GM21786 (cell line): ENCODE data around the gene LIMD2.
A peak's percentile ranks its signal among the peaks of the same experiment; 100 is the strongest.

Experiments used
- ATAC-seq: cut with Tn5 transposase; IDR thresholded peaks from one replicate; pipeline ENCODE4 v1.9.1; 2021; ENCODE audit not compliant: unreplicated experiment

LIMD2 gene

DNA sequence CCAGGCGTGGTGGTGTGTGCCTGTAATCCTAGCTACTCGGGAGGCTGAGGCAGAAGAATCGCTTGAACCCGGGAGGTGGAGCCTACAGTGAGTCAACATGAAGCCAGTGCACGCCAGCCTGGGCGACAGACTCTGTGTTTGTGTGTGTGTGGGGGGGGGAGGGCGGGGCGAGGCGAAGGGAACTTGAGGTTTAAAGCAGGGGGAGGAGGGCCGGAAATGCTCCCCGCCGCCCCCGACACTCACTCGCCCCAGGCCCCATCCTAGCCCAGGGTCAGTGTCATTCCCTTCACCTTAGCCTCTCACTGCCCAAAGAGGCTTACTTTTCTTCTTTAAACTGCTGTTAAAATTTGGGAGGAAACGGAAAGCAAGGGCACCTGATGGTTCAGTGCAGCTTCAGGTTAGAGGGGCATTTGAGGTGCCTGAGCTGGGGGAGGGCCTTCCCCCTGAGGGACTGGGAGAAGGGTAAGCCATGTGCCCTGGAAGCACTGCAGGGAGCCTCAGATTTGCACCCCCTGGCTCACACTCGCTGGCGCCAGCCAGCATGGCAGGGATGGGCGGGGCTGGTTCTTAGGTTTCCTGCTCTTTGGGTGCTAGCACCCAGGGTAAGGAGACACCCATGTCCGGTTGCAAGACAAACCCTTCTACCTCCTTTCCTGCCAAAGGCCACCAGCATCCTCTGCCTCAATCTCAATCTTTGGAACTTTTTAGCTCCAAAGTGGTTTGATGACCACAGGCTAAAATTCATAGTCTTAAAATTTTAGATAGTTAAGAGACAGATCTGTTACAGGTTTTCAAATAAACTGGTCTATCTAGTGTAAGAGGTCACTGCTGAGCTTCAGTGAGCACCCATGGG is 2.2 kb upstream of the LIMD2 start:
- ATAC-seq: no peak

DNA sequence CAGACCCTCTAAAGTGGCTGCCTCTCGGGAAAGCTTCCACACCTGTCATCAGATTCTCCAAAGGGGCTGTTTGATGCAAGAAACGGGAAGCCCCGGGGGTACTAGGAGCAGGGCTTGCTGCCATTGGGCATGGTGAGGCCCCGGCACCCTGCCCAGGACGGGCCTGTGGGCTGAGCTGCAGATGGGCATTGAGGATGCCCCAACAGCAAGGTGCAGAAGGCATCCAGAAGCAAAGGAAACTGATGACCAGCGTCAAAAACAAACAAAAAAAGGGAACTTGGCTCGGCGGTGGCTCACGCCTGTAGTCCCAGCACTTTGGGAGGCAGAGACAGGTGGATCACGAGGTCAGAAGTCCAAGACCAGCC is 1.5 kb upstream of the LIMD2 start:
- ATAC-seq: no peak

DNA sequence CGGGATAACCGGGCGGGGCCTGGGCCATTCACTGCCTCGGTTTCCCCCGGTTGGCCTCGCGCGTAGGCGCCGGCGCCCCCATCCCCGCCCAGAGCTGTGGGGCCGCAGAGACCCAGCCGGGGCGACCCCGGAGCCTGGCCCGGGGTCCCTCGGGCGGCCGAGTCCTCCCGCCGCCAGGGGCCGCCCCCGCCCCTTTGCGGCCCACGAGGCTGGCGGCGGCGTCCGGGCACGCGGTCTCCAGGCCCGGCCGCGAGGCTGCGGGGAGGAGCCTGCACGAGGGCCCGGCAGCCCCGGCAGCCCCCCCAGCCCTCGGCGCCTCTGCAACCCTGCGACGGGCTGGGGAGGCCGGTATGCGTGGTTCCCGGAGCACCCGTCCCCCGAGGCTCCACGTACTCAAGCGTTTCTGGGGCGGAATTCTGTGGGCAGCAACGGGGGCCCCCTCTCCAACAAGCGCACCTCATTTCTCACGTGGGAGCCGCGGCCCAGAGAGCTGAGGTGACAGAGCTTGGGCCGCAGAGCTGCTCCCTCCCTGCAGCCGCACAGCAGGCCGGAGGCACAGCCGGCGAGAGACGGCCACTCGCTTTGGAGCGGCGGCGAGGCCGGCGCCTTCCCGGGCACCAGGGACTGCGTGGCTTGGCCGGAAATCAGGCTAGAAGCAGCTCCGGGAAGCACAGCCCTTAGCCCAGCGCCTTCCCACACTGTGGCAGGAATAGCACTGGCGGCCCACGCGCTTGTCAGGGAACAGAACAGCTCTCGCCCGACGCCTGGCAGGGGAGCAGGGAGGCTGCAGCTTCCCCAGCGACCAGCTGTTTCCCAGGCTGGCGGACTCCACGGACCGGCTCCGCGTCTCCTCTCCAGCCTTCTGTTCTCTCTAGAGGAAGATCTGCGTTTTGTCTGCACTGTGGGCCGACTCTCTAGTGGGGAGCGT is 867 bp upstream of the LIMD2 start:
- no peak for ATAC-seq

DNA sequence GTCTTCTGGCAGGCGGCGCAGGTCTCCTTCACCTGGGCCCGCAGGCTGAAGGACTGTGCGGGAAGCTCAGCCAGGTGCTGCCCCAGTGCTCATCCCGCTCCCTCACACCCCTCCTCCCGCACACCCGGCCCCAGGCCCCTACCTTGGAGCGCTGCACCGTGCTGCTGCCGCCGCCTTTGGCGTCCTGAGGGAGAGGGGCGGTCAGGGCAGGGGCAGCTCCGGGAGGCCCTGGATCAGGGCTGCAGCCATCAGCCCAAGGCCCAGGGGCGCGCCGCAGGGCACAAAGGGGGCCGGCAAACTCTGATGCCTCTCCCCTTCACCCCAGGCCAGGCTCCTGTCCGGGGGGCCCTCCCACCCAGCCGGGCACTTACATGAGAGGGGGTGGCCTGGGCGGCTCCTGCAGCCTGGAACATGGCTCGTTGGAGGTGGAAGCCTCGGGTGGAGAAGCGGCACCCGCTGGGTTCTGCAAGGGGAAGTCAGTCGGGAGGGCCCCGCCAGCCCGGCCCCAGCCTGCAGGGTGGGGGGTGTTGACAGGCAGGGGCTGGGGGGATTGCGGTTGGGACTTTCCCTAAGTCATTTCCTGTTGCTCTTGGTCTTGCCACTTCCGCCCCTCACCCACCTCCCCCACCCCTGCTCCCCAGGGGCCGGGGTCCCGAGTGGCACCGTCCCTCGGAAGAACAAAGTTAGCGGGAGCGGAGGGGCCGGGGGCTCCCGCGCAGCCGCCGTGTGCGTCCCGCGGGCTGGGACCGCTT is 863 bp downstream of the LIMD2 start:
- ATAC-seq: no peak

DNA sequence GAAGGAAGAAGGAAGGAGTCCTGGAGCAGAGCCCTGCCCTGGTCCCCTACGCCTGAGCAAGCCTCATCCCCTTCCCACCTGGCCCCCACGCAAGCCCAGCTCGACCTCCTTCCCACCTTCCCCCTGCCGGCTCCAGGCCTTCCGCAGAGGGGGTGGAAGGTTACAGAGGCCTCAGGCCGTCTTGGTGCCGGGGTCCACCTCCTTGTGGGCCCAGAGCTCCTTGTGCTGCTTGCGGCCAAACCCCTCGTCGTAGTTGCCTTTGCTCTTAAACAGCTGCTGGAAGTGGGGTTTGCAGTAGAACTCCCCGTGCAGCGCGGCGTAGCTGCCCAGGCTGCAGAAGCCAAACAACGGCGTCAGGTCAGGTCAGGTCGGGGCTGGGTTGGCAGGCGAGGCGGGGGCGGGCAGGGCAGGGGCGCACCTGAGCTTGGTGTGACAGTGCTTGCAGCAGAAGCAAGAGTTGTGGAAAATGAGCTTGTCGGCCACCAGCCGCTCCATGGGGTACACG is 1.5 kb downstream of the LIMD2 start:
- no peak for ATAC-seq

DNA sequence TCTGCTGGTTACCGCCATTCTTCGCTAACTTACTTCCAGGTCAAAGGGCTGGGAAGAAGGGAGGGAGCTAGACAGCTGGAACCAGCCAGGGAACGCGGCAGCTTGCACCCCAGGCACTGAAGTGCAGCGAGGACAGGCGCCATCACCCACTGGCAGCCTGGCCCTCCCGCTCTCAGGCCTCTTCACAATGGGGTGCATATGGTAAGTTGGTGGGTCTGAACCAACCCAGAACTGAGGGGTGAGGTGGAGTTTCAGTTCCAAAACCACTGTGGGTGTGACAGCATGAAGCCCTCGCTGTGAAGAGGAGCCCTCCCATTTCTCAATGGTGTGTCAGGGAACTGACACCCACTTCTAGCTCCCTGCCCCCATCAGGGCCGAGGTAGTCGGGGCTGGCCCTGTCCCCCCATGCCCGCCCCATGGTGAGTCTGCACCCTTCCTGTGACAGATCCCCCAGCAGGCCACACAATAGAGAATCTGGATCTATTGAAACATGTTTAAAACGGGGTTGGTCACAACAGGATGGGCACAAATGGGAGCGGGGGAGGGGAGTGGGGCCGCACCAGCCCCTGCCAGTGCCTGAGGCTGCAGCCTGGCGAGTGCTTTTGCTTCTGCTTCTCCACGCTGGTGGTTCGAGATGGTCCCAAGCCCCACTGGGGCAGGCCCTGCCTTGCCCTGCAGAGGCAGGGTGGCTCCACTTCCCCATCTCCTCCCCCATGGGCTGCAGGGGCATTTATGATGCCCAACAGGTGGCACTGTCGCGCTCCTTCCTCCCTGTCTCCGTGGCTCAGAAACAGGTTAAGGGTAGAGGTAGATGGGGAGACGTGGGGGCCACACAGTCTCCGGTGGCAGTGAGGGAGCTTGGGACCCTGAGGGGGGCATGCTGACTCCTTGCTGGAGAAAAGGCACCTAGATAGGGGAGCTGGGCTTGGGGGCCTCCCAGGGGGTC is 2.3 kb downstream of the LIMD2 start:
- peak; percentile 23 for ATAC-seq

DNA sequence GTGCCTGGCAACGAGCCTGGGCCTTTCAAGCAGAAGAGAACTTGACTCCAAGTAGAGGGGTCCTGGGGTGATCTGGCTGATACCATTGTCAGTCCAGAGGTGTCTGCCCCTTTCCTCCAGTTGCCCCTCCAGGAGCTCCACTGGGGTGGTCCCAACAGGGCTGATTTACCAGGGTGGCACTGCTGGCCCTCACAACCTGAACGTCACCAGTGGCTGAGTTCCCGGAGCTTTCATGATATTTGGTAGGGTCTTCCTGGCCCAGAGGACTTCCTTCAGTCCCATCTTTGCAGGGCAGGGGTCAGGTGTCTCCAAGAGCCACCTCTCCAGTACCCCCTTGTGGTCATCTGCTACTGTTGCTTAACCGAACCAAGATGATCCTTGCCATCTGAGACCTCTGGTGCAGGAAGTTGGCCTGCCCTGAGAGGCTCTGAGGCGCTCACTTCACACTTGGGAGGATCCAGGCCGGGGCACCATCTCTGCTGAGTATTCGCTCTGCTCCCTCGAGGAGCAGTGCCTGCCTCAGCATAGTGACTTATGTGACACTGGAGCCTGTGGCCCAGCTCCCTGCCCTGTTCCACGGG is 3.5 kb downstream of the LIMD2 start:
- ATAC-seq: no peak

DNA sequence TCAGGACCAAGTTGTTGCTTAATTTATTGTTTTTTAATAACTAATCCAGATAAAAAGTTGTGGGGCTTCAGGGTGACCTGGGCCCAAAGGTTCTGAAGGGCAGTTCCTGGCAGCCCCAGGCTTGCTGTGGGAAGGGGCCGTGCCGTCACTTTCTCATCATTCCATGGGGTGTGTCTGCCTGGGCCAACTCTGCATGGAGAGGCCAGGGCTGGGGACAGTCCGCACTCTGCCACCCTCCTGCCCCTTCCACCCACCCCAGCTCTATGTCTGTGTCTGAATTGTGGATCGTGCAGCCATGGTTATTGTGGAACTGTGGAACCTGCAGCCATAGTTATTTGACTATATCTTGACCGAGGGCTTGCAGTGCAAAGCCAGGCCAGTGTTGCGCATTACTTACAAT is 4.0 kb downstream of the LIMD2 start:
- ATAC-seq: no peak

DNA sequence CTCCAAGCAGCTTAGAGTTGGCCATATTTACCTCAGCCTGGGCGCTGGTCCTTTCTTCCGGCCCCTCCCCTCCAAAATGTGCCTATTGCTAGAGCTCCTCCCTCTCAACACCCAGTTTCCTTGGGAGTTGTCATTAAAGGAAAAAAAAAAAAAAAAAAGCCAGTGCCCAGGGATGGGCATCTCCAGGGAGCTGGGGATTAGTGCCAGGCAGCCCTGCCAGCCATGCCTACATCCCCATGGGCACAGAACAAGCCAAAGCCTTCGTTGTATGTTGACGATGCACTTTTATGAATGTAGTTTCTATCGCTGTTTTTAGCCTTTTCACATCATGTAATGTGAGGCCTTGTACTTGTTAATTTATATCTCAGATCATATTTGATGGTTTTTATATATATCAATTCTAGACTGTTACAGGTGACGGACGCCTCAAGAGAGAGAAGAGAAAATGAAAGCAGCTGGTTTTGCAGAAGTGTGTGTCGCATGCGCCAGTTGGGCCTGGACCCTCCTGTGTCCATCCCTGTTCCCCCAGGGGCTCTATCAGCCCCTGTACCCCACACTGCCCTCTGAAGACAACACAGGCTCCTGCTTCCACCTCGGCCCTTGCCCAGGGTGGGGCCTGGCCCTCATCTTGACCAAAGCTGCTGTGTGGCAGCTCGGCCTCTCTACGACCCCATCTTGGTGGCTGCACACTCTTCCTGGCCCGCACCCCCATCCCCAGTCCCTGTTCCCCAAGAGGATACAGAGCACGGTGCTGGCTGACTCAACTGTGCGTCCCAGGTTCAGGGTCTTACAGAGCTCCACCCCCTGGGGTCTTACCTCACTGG is 4.8 kb downstream of the LIMD2 start:
- no peak for ATAC-seq

DNA sequence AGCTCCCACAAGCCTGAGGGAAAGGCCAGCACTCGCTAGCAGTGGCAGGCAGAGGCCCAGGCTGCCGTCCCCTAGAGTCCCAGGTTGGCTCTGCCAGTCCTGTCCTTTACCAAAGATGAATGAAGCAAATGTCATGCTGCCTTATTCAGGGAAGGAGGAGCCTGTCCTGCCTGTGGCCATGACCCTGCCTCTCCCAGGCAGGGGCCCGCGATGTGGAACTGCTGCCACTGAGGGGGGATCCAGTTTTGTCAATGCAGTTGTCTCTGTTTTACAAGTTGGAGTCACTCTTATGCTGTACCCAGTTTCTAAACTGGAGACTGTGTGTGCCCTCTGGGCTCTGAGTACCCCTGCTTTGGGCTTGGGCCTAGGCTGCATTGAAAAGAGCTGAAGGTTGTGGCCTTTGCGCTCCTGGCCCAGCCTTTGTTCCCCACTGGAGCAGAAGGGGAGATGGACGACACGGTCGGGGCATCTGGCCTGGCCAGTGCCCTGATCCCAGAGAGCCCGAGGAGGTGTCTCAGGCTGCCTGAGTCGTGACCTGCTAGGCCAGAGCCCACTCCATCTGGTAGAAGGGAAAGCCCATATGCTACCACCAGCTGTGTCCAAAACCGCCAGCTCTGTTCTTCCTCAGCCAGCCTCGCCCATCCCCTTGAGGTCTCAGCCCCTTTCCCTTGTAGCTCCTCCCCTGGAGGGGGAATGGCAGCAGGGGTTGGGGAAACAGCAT is 5.5 kb downstream of the LIMD2 start:
- ATAC-seq: no peak

DNA sequence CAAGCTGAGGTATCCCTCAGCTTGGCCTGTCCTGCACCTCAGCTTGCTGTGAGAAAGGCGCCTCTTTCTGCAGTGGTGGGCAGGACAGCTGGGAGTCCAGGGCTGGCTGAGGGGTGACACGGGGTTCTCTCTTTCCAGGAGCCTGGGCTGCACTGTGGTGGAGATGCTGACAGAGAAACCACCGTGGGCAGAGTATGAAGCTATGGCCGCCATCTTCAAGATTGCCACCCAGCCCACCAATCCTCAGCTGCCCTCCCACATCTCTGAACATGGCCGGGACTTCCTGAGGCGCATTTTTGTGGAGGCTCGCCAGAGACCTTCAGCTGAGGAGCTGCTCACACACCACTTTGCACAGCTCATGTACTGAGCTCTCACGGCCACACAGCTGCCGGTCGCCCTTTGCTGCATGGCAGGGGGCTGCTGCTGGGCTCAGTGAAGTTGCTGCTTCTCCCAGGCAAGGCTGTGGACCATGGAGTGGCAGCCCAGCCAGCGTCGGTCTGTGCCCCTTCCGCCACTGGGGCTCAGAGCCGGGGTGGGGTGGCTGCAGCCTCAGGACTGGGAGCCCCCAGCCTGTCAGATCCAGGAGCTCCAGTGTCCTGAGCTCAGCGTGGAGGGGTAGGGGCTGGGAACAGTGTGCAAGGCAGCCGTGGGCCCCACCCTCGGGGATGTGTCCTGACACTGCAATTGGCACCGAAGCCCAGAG is 6.4 kb downstream of the LIMD2 start:
- no peak for ATAC-seq

DNA sequence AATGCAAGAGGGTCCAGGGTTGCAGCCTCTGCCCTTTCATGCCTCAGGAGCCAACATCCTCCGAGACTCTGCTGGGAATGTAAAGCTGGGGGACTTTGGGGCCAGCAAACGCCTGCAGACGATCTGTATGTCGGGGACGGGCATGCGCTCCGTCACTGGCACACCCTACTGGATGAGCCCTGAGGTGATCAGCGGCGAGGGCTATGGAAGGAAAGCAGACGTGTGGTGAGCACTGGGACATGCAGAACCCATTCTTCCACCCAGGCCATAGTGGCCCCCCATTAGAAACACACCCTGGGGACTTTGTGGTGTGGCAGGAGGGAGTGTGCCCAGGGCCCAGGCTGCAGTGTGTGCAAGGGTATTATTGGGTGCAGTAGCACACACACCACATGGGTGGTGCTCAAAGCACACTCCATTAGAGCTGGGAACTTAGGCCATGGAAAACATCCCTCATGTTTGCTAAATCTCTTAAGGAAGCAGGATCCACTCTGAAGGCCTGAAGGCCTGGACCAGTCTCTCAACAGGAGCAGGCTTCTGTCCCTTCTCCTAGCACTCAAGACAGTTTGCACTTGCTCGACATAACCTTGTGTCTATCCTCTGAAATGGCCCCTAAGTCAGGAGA is 7.6 kb downstream of the LIMD2 start:
- ATAC-seq: no peak

DNA sequence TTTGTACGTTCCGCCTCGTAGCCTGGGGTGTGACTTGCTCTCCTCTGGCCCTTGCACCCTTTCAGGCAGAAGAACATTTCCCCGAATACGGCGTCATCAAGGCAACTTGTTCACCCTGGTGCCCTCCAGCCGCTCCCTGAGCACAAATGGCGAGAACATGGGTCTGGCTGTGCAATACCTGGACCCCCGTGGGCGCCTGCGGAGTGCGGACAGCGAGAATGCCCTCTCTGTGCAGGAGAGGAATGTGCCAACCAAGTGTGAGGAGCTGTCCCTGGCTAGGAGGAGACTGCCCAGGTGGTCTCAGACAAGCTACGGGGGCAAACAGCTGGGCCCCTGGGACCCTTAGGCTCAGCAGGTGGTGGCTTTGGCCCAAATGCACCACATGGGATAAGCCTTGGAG is 10.4 kb downstream of the LIMD2 start:
- no peak for ATAC-seq

DNA sequence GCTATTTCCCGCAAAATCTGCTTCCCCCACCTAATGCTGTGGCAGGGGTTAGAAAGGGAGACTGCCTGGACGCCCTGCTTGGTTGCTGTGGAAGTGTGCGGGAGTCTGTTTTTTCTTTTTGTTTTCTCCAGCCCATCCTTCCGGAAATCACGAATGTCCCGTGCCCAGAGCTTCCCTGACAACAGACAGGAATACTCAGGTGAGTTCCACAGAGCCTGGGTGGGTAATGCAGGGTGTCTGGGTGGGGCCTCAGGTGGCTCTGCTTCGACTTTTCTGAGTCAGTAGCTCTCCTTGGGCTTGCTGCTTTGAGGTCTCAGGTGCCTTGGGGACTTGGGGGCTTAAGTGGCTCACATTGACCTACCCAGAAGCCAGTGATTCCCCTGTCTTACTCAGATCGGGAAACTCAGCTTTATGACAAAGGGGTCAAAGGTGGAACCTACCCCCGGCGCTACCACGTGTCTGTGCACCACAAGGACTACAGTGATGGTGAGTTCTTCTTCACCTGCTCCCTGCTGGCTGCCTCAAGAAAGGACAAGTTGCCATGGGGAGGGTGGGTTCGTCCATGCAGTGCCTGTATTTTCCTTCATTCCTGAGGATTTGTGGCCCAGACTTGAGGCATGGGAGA is 11.4 kb downstream of the LIMD2 start:
- ATAC-seq: no peak

DNA sequence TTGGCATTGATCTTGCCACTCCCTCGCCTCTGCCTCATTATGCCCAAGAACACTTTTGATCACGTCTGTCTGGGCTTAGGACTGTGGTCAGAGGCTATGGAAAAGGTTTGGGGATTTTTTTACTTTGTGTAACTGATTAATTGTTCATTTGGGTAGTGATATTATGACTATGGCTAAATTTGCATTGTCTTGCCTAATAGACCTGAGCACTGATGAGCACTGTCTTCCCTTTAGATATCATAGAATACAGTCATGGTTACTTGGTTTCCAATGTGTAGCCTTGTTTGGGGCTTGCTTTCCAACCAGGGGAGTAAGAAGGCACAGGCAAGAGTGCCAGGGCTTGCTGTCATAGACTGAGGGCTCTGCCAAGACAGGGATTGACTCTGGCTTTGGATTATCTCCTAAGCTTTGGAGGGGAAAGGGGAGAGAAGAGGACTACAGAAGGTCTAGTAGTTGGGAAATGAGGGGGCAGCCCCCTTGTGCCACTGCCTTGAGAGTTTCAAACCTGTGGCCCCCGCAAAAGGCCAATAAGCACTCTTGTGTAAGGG is 13.7 kb downstream of the LIMD2 start:
- no peak for ATAC-seq

DNA sequence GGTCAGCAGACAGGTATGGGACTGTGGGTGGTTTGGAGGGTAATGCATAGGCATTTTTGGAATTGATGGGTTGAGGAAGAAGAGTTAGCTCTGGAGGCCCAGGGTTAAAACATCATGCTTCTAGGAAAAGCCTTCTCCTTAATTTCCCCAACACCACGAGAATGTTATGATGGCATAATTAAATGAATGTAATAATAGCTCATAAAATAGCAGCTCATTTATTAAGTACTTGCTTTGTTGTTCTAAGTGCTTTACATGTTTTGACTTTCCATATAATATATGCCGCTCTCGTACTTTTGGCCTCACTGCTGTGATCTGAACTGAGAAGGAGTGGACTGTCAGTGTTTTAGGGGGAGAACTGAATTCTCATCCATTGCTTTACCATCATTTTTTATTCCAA is 14.3 kb downstream of the LIMD2 start:
- no peak for ATAC-seq
